Activated naive CD4-positive, alpha-beta T cell treated with anti-CD3 and anti-CD28 coated beads, Interleukin-2, amount 50 U/mL, for 24 hours (primary cell): ENCODE results near the gene STXBP4.

Experiments used
- H3K27ac Mint-ChIP-seq: one replicate; pipeline ENCODE4 v1.8.0; 2021; ENCODE audit warnings: mild to moderate bottlenecking, mixed read lengths
- H3K27me3 Mint-ChIP-seq: one replicate; pipeline ENCODE4 v1.8.0; 2021; ENCODE audit warnings: mixed read lengths
- H3K36me3 Mint-ChIP-seq: one replicate; pipeline ENCODE4 v1.8.0; 2021; ENCODE audit warnings: mixed read lengths
- H3K4me1 Mint-ChIP-seq: one replicate; pipeline ENCODE4 v1.8.0; 2021; ENCODE audit warnings: mixed read lengths
- H3K4me3 Mint-ChIP-seq: one replicate; pipeline ENCODE4 v1.8.0; 2021; ENCODE audit warnings: mild to moderate bottlenecking, mixed read lengths
- H3K9me3 Mint-ChIP-seq: one replicate; pipeline ENCODE4 v1.8.0; 2021; ENCODE audit warnings: mixed read lengths

Gene STXBP4

DNA sequence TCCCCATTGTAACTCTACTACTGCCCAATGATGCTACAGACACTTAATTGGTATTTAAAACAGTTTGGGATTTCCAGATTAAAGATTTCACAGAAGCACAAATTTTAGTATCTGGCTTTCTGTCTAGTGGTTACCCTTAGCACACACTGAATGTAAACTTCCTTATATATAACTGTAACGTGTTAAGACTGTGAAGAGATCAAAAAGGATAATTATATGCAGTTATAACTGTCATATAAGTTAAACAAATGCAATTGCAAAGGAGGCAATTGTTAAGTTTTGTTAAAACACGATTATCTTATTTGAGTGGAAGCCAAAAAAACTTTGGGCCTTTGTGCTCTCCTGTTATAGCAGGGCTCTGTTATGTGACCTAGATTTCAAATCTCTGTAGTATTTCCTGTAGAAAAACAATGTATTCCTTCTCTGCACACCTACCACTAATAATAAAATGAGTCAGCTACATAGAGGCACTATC, 147.9 kb downstream of the STXBP4 start:
- H3K4me3 Mint-ChIP-seq, result no peak overlapping the region
- H3K27me3 Mint-ChIP-seq, result no peaks in the 10 kb centered on the region
- no peaks in the 10 kb centered on the region for H3K4me1 Mint-ChIP-seq
- H3K9me3 Mint-ChIP-seq, result no peaks in the 10 kb centered on the region
- H3K36me3 Mint-ChIP-seq, result peaks cover 8% of the 10 kb centered on the region
- H3K27ac Mint-ChIP-seq, result no peak overlapping the region

DNA sequence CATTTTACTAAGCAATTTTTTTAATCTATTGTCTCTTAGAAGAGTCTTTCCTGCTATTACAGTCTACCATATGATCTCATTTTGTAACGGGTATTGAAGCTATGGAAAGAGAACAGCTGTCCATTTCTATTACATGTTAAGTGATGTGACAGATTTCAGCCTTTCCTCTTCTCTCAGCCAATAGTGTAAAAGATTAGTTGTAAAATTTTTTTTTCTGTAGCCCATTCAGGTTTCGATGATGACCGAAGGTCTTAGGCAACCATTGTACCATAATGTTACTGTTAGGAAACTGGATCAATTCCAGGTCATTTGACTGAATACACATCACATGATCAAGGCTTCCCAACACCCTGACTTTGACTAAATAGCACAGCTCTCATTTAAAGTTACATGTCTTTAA, 148.6 kb downstream of the STXBP4 start:
- H3K4me1 Mint-ChIP-seq, result no peaks in the 10 kb centered on the region
- no peaks in the 10 kb centered on the region for H3K27me3 Mint-ChIP-seq
- no peaks in the 10 kb centered on the region for H3K9me3 Mint-ChIP-seq
- H3K36me3 Mint-ChIP-seq, result peaks cover 6% of the 10 kb centered on the region
- H3K27ac Mint-ChIP-seq, result no peak overlapping the region
- no peak overlapping the region for H3K4me3 Mint-ChIP-seq

DNA sequence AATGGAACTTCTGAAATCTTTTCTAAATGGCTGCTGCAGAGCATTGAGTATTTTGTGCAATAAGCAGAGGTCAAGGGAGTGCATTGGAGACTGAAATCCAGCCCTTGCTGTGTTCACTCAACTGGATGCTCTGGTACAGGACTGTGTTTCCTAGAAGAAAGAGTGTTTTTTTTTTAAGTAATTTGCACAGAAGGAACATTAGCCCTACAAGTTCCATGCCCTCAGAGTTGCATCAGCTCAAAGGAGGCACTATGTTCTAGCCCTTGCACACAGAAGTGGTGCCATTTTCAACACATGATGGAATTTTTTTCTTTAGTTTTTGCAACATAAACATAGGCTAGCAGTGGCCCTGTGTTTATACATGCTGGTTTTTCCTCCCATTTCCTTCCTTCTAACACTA, 152.1 kb downstream of the STXBP4 start:
- Mint-ChIP-seq H3K27me3 (no peaks in the 10 kb centered on the region), H3K36me3 (peaks cover 1% of the 10 kb centered on the region), H3K9me3 (no peaks in the 10 kb centered on the region), H3K27ac (no peak overlapping the region), H3K4me1 (no peaks in the 10 kb centered on the region), H3K4me3 (no peak overlapping the region)

DNA sequence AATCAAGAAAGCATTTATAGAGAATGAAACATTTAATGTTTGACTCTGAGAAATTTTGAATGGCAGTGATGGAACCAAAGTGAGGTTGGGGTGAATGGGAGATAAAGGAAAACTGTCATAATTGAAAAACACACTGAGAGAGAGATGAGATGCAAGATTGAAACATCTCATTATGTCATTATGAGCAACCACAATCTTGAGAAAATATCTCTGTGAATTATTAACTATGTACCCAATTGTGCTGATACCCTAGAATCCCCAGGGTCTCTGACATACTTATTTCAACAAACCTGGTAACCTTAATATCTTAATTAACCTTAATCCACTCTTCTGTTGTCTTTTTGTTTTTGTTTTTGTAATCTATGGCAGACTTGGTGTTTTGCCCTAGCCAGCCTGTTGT, 152.7 kb downstream of the STXBP4 start:
- Mint-ChIP-seq H3K36me3 (peaks cover 1% of the 10 kb centered on the region), H3K27me3 (no peaks in the 10 kb centered on the region), H3K4me3 (no peak overlapping the region), H3K9me3 (no peaks in the 10 kb centered on the region), H3K4me1 (no peaks in the 10 kb centered on the region), H3K27ac (no peak overlapping the region)

DNA sequence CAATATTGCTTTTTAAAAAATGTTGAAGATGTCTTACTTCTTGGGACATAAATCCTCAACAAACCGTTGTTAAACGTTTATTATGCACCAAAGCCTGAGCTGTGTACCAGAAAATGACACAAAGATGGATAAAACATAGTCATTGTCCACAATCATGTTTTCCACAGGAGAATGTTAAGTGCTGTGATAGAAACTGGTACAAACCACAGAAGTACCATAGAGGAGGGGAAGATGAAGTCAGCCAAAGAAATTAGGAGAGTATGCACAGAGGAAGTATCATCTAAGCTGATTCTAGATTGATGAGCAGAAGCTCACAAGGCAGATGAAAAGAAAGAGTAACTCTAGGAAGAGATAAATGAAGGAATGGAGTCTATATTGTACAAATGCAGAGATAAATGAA, 153.5 kb downstream of the STXBP4 start:
- Mint-ChIP-seq H3K4me1 (no peaks in the 10 kb centered on the region), H3K27ac (no peak overlapping the region), H3K27me3 (no peaks in the 10 kb centered on the region), H3K4me3 (no peak overlapping the region), H3K9me3 (no peaks in the 10 kb centered on the region), H3K36me3 (peaks cover 1% of the 10 kb centered on the region)

DNA sequence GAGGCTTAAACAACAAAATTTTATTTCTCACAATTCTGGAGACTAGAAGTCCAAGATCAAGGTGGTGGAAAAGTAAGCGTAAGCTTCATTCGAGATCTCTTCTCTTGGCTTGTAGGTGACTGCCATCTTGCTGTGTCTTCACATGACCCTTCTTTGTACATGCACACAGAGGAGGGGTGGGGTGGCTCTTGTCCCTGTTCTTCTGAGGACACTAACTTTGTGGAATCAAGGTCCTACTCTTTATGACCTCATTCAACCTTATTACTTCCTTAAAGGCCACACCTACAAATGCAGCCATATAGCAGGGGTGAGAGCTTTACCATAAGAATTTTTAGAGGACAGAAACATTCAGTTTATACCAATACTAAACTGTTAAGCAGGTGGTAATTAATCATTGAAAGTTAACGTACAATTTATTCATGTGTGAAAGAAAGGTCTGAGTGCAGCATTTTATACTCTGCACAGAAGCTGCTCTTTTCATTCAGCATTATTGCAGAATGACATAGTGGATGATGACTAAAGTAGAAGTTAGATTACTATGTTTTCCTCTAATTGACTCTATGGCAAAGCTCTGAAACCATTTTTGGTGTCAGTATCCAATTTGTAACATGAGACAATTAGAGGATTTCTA, 156.3 kb downstream of the STXBP4 start:
- no peaks in the 10 kb centered on the region for H3K4me1 Mint-ChIP-seq
- peaks cover 1% of the 10 kb centered on the region for H3K36me3 Mint-ChIP-seq
- H3K4me3 Mint-ChIP-seq, result no peak overlapping the region
- H3K9me3 Mint-ChIP-seq, result no peaks in the 10 kb centered on the region
- H3K27me3 Mint-ChIP-seq, result no peaks in the 10 kb centered on the region
- H3K27ac Mint-ChIP-seq, result no peak overlapping the region

DNA sequence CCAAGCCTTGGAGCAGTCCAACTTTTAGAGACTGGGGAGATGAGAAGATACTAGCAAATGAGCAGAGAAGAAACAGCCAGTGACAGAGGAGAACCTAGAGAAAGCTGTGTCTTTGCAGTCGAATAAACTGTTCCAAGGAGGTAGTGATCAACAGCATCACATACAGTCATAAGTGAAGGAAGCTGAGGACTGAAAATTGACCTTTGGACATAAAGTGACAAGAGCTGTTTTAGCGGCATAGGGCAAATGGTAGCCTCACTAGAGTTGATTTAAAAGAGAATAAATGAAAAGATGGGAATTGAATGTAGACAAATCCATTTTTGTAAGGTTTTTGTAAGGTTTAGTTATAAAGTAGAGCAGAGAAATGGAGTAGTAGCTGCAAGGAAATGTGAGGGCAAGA, 165.0 kb downstream of the STXBP4 start:
- Mint-ChIP-seq H3K4me3 (no peak overlapping the region), H3K27ac (no peak overlapping the region), H3K27me3 (no peaks in the 10 kb centered on the region), H3K36me3 (peaks cover 1% of the 10 kb centered on the region), H3K4me1 (no peaks in the 10 kb centered on the region), H3K9me3 (no peaks in the 10 kb centered on the region)

DNA sequence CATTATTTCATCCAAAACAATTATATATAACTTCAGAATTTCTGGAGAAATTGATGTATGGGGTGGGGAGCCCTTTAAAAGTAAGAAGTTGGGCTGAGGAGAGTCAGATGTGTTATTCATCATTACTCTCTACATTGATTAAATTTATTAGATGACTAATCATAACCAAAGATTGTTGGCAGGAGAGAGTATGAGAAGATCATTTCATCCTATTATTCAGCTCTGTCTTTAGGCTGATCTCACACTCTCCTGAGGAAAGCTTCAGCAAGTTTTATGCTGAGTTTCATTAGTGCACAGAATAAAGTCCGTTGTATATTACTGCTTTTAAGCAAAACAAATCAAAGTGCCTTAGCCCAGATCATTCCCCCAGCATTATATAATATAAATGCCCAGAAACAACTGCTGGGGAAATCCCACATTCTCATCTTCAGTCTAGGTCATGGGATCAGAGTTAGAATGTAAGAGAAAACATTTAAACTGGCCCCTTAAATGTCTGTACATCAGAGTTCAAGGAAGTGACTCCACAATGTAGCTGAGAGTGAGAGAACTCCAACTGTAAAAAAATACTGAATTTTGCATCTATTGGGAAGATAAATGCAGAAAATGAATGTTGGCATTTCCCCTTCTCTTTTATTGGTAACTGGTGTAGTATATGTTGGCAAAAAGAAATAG, 166.1 kb downstream of the STXBP4 start:
- Mint-ChIP-seq H3K4me1 (no peaks in the 10 kb centered on the region), H3K27ac (no peak overlapping the region), H3K36me3 (peaks cover 2% of the 10 kb centered on the region), H3K4me3 (no peak overlapping the region), H3K27me3 (no peaks in the 10 kb centered on the region), H3K9me3 (no peaks in the 10 kb centered on the region)

DNA sequence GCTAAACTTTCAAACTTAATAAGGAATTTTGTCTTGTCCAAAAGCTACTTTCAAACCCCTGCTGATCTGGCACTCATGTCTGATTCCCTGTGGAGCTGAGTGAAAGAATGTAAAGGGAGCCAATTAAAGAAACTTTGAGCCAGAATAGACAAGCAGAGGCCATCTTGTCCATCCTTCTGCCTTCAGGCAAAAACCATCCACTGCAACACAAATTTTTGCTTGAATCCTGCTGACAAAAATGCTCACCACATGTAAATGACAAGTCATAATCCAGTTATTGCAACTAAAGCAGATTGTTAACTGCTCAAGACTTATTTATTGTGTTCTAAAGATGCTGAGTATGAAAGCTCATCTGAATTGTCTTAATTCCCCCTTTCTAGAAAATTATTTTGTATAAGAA, 172.2 kb downstream of the STXBP4 start:
- Mint-ChIP-seq H3K9me3 (no peaks in the 10 kb centered on the region), H3K4me3 (no peak overlapping the region), H3K27ac (no peak overlapping the region), H3K36me3 (peaks cover 15% of the 10 kb centered on the region), H3K27me3 (no peaks in the 10 kb centered on the region), H3K4me1 (no peaks in the 10 kb centered on the region)

DNA sequence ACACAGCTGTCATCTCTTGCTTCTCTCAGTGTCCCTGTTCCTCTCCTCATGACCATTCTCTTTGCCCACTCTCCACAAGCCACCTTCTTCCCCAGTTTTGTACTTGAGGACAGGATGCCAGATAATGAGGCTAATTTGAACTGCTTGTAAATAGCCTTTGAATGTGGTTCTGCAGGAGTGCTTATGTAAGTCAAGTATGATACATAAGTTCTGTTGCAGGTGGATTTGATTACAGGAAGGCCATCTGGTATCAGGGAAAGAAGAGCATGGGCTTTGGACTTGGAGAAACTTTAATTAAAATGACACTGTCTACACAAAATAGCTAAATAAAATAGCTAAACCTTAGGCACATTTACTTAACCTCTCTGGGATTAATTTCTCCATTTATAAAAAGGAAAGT, 176.0 kb downstream of the STXBP4 start:
- Mint-ChIP-seq H3K4me1 (no peaks in the 10 kb centered on the region), H3K27me3 (no peaks in the 10 kb centered on the region), H3K9me3 (no peaks in the 10 kb centered on the region), H3K27ac (no peak overlapping the region), H3K4me3 (no peak overlapping the region), H3K36me3 (peaks cover 14% of the 10 kb centered on the region)

DNA sequence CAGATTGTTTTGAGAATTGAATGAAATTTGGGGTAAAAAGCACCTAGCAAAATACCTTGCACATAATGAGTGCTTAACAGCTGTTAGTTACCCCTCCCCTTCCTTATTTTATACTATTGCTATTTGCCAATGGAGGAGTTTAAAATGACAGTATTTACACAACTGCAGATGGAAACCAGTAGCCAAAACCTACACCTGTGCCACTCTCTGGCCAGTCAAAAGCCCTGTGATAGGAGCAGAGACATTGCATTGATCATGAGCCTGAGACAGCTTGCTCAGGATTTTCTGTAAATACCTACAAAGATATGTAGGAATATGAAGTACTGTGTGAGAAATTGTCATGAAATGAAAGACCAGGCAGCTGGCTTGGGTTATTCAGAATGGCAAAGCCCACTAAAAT, 180.9 kb downstream of the STXBP4 start:
- Mint-ChIP-seq H3K4me1 (no peaks in the 10 kb centered on the region), H3K4me3 (no peak overlapping the region), H3K27ac (no peak overlapping the region), H3K9me3 (no peaks in the 10 kb centered on the region), H3K27me3 (no peaks in the 10 kb centered on the region), H3K36me3 (peaks cover 6% of the 10 kb centered on the region)

DNA sequence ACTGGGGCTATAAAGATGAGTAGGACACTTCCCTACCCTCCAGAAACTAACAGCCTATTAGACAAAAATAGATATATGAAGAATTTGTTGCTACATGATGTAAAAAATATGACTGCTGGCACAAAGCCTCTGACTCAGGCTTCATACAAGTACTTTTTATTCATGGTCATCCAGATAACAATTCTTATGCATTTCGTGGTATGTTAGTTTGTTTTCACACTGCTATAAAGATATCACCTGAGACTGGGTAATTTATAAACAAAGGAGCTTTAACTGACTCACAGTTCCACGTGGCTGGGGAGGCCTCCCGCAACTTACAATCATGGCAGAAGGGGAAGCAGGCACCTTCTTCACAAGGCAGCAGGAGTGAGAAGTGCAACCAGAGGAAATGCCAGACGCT, 183.7 kb downstream of the STXBP4 start:
- H3K27ac Mint-ChIP-seq, result no peak overlapping the region
- no peak overlapping the region for H3K4me3 Mint-ChIP-seq
- H3K9me3 Mint-ChIP-seq, result no peaks in the 10 kb centered on the region

DNA sequence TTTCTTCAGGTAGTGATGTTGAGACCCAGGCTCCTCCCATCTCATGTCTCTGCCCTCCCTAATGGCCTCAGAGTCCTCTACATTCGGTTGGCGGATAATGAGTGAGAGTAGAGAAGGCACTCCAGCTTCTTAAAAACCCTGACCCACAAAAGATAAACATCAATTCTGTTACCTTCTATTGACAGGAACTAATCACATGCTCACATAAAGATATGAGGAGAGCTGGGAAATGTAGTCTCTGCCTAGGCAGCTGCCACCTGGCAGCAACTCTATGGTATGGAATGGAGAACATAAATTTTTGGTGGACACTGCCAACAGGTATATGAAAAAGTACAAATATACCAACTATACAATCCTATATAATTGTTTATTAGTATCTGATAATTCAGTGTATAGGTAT, 185.5 kb downstream of the STXBP4 start:
- Mint-ChIP-seq H3K27me3 (no peaks in the 10 kb centered on the region), H3K4me1 (no peaks in the 10 kb centered on the region), H3K27ac (no peak overlapping the region), H3K4me3 (no peak overlapping the region), H3K36me3 (peaks cover 3% of the 10 kb centered on the region), H3K9me3 (no peaks in the 10 kb centered on the region)

More for the DNA sequence above, 183.7 kb downstream of the STXBP4 start:
- Mint-ChIP-seq H3K36me3 (peaks cover 3% of the 10 kb centered on the region), H3K27me3 (no peaks in the 10 kb centered on the region), H3K4me1 (no peaks in the 10 kb centered on the region)

DNA sequence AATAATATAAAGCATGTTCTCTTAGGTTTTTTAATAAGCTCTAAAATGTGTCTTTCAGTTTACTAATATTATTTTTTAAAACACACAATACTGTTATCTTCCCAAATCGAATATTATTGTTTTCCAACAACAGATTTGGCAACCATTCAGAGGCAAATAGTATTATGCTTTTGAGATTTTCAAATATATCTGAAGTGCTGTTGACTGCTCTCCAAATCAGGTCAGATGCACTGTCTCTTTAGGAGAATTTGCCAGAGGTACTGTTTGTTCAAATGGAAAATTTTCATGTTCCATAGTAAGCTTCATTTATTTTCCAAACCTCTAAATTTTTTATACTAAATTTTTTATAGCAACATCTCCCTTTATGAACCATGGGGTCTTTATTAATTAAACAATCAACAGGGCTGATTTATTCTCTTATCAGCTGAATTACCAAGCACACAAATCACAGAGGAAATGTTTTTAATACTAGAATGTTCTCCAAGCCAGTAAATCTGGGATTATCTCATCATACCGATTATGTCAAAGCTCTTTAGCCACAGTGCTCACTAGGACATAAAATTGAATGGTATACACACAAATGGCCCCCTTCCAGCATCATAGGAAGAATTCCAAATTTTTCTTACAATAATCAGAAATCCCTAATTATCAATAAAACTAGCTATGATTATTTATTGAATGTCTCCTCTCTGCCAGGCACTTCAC, 187.4 kb downstream of the STXBP4 start:
- H3K4me3 Mint-ChIP-seq, result no peak overlapping the region
- no peaks in the 10 kb centered on the region for H3K9me3 Mint-ChIP-seq
- no peaks in the 10 kb centered on the region for H3K27me3 Mint-ChIP-seq
- no peaks in the 10 kb centered on the region for H3K4me1 Mint-ChIP-seq
- peaks cover 6% of the 10 kb centered on the region for H3K36me3 Mint-ChIP-seq
- H3K27ac Mint-ChIP-seq, result no peak overlapping the region

DNA sequence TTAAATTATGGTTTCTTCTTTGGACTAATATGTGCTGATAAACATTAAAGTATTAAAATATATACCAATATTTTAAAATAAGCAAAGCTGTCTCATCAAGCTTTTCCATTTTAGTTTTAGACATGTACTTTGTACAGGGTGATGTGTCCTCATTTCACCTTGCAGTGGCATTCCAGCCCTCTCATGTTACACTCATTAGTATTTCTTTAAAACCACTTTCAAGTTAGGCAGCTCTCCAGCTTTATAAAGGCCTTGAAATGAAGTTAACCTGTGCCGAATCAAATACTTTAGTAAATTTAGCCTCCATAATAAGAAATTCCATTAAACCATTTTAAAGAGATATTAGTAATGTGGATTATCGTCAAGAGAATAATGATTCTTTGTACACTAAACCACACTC, 188.6 kb downstream of the STXBP4 start:
- Mint-ChIP-seq H3K9me3 (no peaks in the 10 kb centered on the region), H3K4me3 (no peak overlapping the region), H3K27ac (no peak overlapping the region), H3K36me3 (peaks cover 6% of the 10 kb centered on the region), H3K27me3 (no peaks in the 10 kb centered on the region), H3K4me1 (no peaks in the 10 kb centered on the region)

DNA sequence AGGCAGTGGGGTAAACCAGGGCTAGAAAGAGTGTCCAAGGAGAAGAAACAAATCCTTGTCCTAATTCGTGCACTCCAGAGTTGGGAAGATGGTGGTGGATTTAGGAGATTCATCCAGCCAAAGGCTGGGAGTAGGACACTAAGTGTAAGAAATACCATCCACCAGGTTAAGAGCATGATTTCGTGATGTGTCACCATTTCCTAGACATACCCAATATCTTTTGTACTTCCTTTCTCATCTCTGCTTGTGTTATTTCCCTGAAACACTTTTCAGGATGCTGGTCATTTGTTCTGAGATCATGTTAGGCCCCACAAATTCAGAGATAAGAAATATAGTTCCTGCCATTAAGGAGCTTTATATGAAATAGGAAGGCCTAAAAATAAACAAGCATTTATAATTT, 189.9 kb downstream of the STXBP4 start:
- Mint-ChIP-seq H3K27ac (no peak overlapping the region), H3K27me3 (no peaks in the 10 kb centered on the region), H3K4me3 (no peak overlapping the region), H3K4me1 (no peaks in the 10 kb centered on the region), H3K36me3 (peaks cover 5% of the 10 kb centered on the region), H3K9me3 (no peaks in the 10 kb centered on the region)
